ENCODE measurements around the gene SPIRE1. TPM values are rescaled to one million over a fixed set of nuclear protein-coding genes. Genes with fewer than 3 reads are reported as not detected.
A peak's percentile ranks its signal among the peaks of the same experiment; 100 is the strongest.
"Not testable (repeated sequence)": the region's sequence is repeated elsewhere in the genome, so short reads cannot be mapped to it uniquely, and the experiment has no call there.

Gene SPIRE1
- total RNA-seq, 1 experiment from 2014 or later: 31.6 TPM

- no peaks in the 10 kb centered on the region for H3K9me3 ChIP-seq (replicated peaks)
- no peak for DNase-seq (ENCODE audit: low read depth in 1 of 2, low spot score in 2 of 2)
- H3K27me3 ChIP-seq (replicated peaks): no peaks in the 10 kb centered on the region
- no peak overlapping the region for H3K4me3 ChIP-seq
- H3K36me3 ChIP-seq: peaks cover 25% of the 10 kb centered on the region
- no peak overlapping the region for H3K27ac ChIP-seq
- no peaks in the 10 kb centered on the region for H3K4me1 ChIP-seq (replicated peaks)
Observed at GRCh38 chr18:12424252-12424651, 233.7 kb downstream of the SPIRE1 start.

GRCh38 chr18:12423820-12424219 is 234.1 kb downstream of the SPIRE1 start:
- Histone ChIP-seq H3K27me3 (replicated peaks) (no peaks in the 10 kb centered on the region), H3K4me1 (replicated peaks) (no peaks in the 10 kb centered on the region; the same call in 1 of the 2 replicates), H3K27ac (no peak overlapping the region), H3K4me3 (no peak overlapping the region), H3K9me3 (replicated peaks) (no peaks in the 10 kb centered on the region), H3K36me3 (peaks cover 24% of the 10 kb centered on the region)
- DNase-seq (ENCODE audit: low read depth in 1 of 2, low spot score in 2 of 2): no peak

DNA sequence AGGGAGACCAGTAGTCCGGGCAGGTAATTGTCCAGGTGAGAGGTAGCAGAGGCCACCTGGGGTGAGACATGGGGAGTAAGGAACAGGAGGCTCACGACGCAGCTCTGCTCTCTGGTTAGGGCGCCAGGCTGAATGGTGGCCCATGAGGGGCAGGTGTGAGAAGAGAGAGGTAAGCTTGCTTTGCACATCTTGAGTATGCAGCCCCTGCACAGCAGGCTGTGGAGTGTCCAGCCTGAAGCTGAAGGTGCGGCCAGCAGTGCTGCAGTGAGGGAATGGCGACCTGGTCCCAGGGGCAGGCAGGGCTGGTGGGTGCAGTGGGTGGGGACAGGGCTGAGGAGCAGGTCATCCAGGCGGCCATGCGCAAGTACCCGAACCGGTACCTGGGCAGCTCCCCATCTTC is 234.5 kb downstream of the SPIRE1 start:
- Histone ChIP-seq H3K9me3 (replicated peaks) (no peaks in the 10 kb centered on the region), H3K27ac (no peak overlapping the region), H3K36me3 (peaks cover 28% of the 10 kb centered on the region), H3K27me3 (replicated peaks) (no peaks in the 10 kb centered on the region), H3K4me3 (no peak overlapping the region), H3K4me1 (replicated peaks) (peaks cover 4% of the 10 kb centered on the region)
- DNase-seq (ENCODE audit: low read depth in 1 of 2, low spot score in 2 of 2): no peak

DNA sequence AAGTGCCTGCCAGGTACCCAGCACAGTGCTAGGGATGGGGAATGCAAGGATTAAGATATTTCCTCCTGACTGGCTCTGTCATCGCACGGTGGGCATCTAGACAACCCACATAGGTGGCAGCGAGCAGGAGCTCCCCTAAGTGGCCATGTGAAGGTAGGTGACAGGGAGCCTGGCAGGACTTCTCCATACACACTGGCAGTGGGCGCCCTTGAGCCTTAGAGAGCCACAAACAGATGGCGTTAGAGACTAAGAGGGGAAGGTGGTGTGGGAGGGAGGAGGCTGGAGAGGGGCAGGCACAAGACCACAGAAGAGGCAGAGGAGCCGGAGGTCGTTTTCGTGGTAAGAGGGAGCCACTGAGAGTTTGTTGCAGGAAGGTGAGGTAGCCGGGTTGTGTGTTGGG is 235.0 kb downstream of the SPIRE1 start:
- H3K4me1 ChIP-seq (replicated peaks): peaks cover 9% of the 10 kb centered on the region
- no peaks in the 10 kb centered on the region for H3K27me3 ChIP-seq (replicated peaks)
- DNase-seq (ENCODE audit: low read depth in 1 of 2, low spot score in 2 of 2): no peak
- peaks cover 29% of the 10 kb centered on the region for H3K36me3 ChIP-seq
- H3K27ac ChIP-seq: no peak overlapping the region
- H3K4me3 ChIP-seq: no peak overlapping the region
- H3K9me3 ChIP-seq (replicated peaks): no peaks in the 10 kb centered on the region

GRCh38 chr18:12421732-12422131 is 236.2 kb downstream of the SPIRE1 start:
- no peak overlapping the region for H3K27ac ChIP-seq
- no peak overlapping the region for H3K4me3 ChIP-seq
- no peak for DNase-seq (ENCODE audit: low read depth in 1 of 2, low spot score in 2 of 2)
- H3K4me1 ChIP-seq (replicated peaks): peaks cover 21% of the 10 kb centered on the region
- H3K36me3 ChIP-seq: peaks cover 25% of the 10 kb centered on the region
- no peaks in the 10 kb centered on the region for H3K27me3 ChIP-seq (replicated peaks)
- no peaks in the 10 kb centered on the region for H3K9me3 ChIP-seq (replicated peaks)

GRCh38 chr18:12420821-12421421 is 237.0 kb downstream of the SPIRE1 start:
- Histone ChIP-seq H3K27ac (no peak overlapping the region), H3K36me3 (peaks cover 23% of the 10 kb centered on the region), H3K4me3 (no peak overlapping the region), H3K4me1 (replicated peaks) (peaks cover 29% of the 10 kb centered on the region), H3K9me3 (replicated peaks) (no peaks in the 10 kb centered on the region), H3K27me3 (replicated peaks) (no peaks in the 10 kb centered on the region)
- no peak for DNase-seq (ENCODE audit: low read depth in 1 of 2, low spot score in 2 of 2)

DNA sequence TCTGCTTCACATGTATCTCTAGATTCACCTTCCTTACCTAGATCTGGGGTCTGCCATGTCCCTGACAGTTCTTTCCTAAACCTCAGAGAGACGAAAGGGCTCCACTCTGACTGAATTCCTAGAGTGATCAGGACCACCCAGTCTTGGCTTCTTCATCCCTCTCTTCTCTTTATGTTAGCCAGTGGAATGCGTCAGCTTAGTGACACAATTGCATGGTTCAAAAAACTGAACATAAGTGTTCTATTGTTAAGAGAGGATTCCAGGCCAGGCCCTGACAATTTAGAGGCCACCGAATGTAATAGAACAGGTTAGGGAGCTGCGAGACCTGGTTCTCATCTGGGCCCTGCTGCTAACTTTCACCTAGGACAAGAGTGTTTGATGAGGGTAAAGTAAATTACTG is 240.2 kb downstream of the SPIRE1 start:
- no peak overlapping the region for H3K4me3 ChIP-seq
- H3K9me3 ChIP-seq (replicated peaks): no peaks in the 10 kb centered on the region
- H3K4me1 ChIP-seq (replicated peaks): peaks cover 60% of the 10 kb centered on the region
- DNase-seq (ENCODE audit: low read depth in 1 of 2, low spot score in 2 of 2): peak; percentile 75 to 86
- peak overlapping the region; percentile 80 for H3K27ac ChIP-seq
- H3K36me3 ChIP-seq: peaks cover 13% of the 10 kb centered on the region
- no peaks in the 10 kb centered on the region for H3K27me3 ChIP-seq (replicated peaks)

DNA sequence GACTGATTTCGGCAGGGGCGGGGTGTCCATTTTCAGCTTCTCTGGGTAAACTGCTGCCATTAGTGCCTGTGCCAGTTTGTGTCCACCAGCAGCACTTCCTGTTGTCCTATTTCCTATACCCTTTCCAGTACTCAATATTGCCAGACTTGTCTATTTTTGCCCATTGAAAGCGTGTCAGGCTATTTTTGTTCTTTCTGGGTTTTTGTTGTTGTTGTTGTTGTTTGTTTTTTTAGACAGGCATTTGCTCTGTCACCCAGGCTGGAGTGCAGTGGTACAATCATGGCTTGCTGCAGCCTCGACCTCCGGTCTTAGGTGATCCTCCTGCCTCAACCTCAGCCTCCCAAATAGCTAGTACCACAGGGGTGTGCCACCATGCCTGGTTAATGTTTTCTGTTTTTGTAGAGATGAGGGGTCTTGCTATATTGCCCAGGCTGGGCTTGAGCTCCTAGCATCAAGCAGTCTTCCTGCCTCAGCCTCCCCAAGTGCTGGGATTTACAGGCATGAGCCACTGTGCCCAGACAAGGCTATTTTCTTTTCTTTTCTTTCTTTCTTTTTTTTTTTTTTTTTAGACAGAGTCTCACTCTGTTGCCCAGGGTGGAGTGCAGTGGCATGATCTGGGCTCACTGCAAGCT is 241.7 kb downstream of the SPIRE1 start:
- H3K4me1 ChIP-seq (replicated peaks): peaks cover 60% of the 10 kb centered on the region
- no peaks in the 10 kb centered on the region for H3K27me3 ChIP-seq (replicated peaks)
- peak overlapping the region; percentile 72 for H3K27ac ChIP-seq
- no peaks in the 10 kb centered on the region for H3K9me3 ChIP-seq (replicated peaks)
- DNase-seq (ENCODE audit: low read depth in 1 of 2, low spot score in 2 of 2): no peak
- H3K36me3 ChIP-seq: peaks cover 9% of the 10 kb centered on the region; the same call in 1 of the 2 replicates
- H3K4me3 ChIP-seq: no peak overlapping the region

DNA sequence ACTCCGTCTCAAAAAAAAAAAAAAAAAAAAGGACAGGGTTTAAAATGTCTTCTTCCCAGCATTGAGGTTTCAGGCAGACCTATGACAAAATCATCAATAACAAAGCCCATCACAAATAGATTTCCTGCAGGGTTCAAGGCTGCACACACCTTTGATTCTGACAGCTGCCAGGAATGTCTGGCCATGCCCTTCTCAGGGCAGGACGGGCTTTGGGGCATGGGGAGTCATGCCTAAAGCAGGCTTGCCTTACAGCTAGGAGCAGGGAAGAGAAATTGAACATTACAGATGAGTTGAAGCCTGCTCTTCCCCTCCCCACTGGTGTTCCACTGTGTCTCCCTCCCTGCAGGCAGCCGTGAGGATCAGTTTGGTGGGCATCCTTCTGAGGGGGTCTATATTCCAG is 246.5 kb downstream of the SPIRE1 start:
- DNase-seq (ENCODE audit: low read depth in 1 of 2, low spot score in 2 of 2): no peak
- H3K27me3 ChIP-seq (replicated peaks): no peaks in the 10 kb centered on the region
- no peak overlapping the region for H3K4me3 ChIP-seq
- no peak overlapping the region for H3K27ac ChIP-seq
- peaks cover 68% of the 10 kb centered on the region for H3K4me1 ChIP-seq (replicated peaks)
- no peaks in the 10 kb centered on the region for H3K36me3 ChIP-seq
- no peaks in the 10 kb centered on the region for H3K9me3 ChIP-seq (replicated peaks)

DNA sequence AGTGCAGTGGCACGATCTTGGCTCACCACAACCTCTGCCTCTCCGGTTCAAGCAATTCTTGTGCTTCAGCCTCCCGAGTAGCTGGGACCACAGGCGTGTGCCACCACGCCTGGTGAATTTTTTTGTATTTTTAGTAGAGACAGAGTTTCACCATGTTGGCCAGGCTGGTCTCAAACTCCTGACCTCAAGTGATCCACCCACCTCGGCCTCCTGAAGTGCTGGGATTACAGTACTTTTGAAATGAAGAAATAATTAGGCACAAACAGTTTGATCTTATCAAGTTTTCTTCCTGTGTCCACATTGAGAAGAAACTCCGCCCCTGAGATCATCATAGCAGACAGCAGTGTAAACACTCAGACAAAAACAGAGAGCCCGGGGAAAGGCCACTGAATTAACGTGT is 247.2 kb downstream of the SPIRE1 start:
- not testable (repeated sequence) for H3K27me3 ChIP-seq (replicated peaks); DNase-seq (ENCODE audit: low read depth in 1 of 2, low spot score in 2 of 2); H3K4me3 ChIP-seq; H3K27ac ChIP-seq; H3K9me3 ChIP-seq (replicated peaks); H3K36me3 ChIP-seq
- H3K4me1 ChIP-seq (replicated peaks): peaks cover 60% of the 10 kb centered on the region

DNA sequence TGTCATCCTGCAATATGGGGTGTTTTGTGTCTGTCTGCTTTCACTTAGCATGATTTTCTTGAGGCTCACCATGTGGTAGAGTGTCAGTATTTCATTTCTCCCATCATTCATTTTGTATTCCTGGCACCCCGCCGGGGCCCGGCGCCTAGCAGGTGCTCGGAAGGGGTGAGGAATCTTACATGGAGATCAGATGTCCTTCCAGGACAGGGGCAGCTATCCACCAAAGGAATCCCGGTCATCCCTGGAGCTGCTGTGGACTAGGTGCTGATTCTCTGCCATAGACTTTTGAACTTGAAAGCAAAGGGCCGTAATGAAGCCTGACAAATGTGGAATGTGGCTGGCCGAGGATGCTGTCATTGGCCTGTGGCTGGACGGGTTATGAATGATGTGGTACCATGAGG is 247.8 kb downstream of the SPIRE1 start:
- Histone ChIP-seq H3K27ac (no peak overlapping the region), H3K4me3 (no peak overlapping the region), H3K4me1 (replicated peaks) (peaks cover 54% of the 10 kb centered on the region), H3K36me3 (no peaks in the 10 kb centered on the region), H3K27me3 (replicated peaks) (no peaks in the 10 kb centered on the region), H3K9me3 (replicated peaks) (no peaks in the 10 kb centered on the region)
- no peak for DNase-seq (ENCODE audit: low read depth in 1 of 2, low spot score in 2 of 2)

DNA sequence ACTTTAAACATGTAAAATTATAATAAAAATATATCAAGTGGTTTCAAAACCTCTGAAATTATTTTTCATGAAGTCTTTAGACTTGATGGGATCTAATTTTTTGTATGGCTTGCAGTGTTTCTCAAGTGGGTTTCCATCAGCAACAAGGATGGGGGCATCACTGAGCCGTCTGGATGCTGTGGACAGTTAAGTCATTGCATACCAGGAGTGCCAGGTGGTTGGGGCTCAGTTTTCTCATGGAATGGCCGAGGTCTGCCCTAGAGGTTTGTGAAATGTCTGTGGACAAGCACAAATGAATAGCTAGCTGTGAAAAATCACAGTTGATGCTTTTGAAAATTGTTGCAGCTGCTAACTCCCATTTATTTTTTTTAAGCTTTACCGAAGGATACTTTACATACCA is 248.4 kb downstream of the SPIRE1 start:
- Histone ChIP-seq H3K9me3 (replicated peaks) (no peaks in the 10 kb centered on the region), H3K4me3 (no peak overlapping the region), H3K4me1 (replicated peaks) (peaks cover 52% of the 10 kb centered on the region), H3K27ac (no peak overlapping the region), H3K36me3 (no peaks in the 10 kb centered on the region), H3K27me3 (replicated peaks) (no peaks in the 10 kb centered on the region)
- DNase-seq (ENCODE audit: low read depth in 1 of 2, low spot score in 2 of 2): no peak

DNA sequence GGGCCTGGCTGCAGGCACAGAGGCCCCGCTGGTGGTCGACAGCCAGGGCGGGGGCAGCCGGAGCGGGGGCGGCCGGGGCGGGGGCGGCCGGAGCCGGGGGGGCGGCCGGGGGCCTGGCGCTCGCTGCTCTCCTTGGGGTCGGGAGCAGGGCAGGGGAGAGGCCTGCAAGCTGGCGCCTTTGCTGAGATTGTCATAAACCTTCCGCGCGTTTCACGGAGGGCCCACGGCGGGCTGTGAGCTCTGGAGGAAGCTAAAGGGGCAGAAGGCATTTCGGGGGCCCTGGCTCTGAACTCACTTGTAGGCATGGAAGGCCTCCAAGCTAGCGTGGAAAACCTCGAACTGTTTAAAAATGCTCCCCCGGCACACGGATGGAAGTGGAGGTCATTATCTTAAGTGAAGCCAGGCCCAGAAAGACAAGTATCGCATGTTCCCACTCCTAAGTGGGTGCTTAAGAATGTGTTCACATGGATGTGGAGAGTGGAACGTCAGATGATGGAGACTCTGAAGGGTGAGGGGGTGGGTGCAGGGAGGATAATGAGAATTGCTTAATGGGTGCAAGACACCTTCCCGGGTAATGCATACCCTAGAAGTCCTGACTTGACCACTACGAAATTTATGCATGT is 249.5 kb downstream of the SPIRE1 start:
- Histone ChIP-seq H3K4me1 (replicated peaks) (peaks cover 52% of the 10 kb centered on the region), H3K27ac (peak overlapping the region; percentile 88), H3K27me3 (replicated peaks) (no peaks in the 10 kb centered on the region), H3K9me3 (replicated peaks) (no peaks in the 10 kb centered on the region), H3K4me3 (peak overlapping the region; percentile 88), H3K36me3 (no peaks in the 10 kb centered on the region)
- DNase-seq (ENCODE audit: low read depth in 1 of 2, low spot score in 2 of 2): peak in 1 of 2 experiments; percentile 44

DNA sequence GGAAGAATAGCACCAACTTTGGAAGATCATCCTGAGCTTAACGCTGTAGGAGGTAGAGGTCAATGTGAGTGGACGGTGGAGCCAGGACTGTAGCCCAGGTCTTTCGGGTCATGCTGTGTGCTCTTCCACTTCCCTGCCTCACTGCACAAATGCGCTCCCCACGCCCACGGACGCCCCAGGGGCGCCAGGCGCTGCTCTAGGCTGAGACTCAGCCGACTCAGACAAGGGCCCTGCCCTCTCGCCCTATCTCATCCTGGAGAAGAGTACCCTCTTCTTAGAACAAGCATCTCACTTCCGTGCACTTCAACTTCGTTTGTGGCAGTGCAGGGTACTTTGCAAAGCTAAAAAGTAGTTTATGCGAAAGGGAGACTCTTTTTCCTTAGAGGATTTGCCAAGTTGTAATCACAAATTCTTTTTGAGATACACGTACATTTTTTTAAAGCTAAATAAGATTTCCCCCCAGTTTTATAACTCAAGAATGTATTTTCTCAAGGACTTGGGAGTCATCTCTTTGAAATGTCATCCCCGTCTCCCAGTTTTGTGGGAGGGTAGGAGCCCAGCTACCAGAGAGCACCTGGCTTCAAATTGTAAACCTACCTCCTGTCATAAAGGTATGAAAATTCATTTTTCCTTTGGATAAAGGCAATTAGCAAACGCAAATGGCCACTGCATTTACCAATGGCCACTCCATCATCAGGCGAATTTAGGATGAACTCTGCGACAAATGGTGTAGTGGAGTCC is 251.4 kb downstream of the SPIRE1 start:
- Histone ChIP-seq H3K4me3 (no peak overlapping the region), H3K27ac (no peak overlapping the region), H3K36me3 (no peaks in the 10 kb centered on the region), H3K4me1 (replicated peaks) (peaks cover 59% of the 10 kb centered on the region), H3K27me3 (replicated peaks) (no peaks in the 10 kb centered on the region), H3K9me3 (replicated peaks) (no peaks in the 10 kb centered on the region)
- no peak for DNase-seq (ENCODE audit: low read depth in 1 of 2, low spot score in 2 of 2)
